ENCODE data around the gene TNFRSF21. TPM values are rescaled to one million over a fixed set of nuclear protein-coding genes. Genes with fewer than 3 reads are reported as not detected.

TNFRSF21 gene
- polyA plus RNA-seq, 3 donors = 0.43 to 0.86 (median 0.58) TPM

DNA sequence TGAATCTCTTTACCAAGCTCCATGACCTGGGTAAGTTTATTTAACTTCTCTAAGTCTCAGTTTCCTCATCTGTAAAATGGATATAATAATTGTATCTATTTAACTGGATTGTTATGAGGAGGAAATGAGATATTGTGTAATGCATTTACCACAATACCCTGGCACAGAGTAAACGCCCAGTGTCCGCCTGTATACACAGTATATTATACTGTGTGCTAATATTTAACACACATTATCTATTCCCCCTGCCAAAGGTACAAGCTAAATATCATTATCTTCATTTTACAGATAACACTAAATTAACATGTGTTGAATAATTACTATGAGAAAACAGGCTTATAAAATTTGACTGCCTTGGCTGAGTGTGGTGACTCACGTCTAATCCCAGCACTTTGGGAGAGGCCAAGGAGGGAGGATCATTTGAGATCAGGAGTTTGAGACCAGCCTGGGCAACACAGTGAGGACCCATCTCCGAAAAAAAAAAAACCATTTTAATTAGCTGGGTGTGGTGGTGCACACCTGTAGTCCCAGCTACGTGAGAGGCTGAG is 38.7 kb upstream of the TNFRSF21 start:
- H3K79me2 ChIP-seq (ENCODE audit: insufficient read depth, low read length) = no peaks in the 10 kb centered on the region
- peaks cover 0 to 4% of the 10 kb centered on the region in 2 donors for H3K9me3 ChIP-seq (replicated peaks in 1 of 2; ENCODE audit: control insufficient read depth in 1 of 2, insufficient read depth in 1 of 2, low read length in 2 of 2)
- Mint-ChIP-seq H3K4me3 (no peak overlapping the region), H3K9me3 (peaks cover 2 to 8% (median 6%) of the 10 kb centered on the region in 7 donors), H3K36me3 (no peaks in the 10 kb centered on the region), H3K27me3 (ENCODE audit: low read depth in 3 of 3) (peaks cover 0 to 1% (median 0%) of the 10 kb centered on the region in 3 donors), H3K4me1 (peaks cover 46% of the 10 kb centered on the region), H3K27ac (peak overlapping the region in 2 of 7 donors; percentile 18 to 45)
- H3K4me1 ChIP-seq (ENCODE audit: control insufficient read depth in 1 of 2, insufficient read depth in 2 of 2, low read length in 2 of 2) = peaks cover 35 to 40% of the 10 kb centered on the region in 2 donors
- H3K27me3 ChIP-seq (ENCODE audit: control insufficient read depth in 2 of 2, insufficient read depth in 2 of 2, low read length in 2 of 2) = no peaks in the 10 kb centered on the region
- no peak overlapping the region for H3K27ac ChIP-seq (ENCODE audit: low read depth in 1 of 2, low read length in 2 of 2)
- intact Hi-C loops (cut with micrococcal nuclease) = no loop called here
- no peaks in the 10 kb centered on the region for H4K20me1 ChIP-seq (ENCODE audit: insufficient read depth, low read length)
- no peaks in the 10 kb centered on the region for H3K36me3 ChIP-seq (replicated peaks in 1 of 2; ENCODE audit: control insufficient read depth in 1 of 2, insufficient read depth in 2 of 2, low read length in 2 of 2)
- TF ChIP-seq, protein P1, sequence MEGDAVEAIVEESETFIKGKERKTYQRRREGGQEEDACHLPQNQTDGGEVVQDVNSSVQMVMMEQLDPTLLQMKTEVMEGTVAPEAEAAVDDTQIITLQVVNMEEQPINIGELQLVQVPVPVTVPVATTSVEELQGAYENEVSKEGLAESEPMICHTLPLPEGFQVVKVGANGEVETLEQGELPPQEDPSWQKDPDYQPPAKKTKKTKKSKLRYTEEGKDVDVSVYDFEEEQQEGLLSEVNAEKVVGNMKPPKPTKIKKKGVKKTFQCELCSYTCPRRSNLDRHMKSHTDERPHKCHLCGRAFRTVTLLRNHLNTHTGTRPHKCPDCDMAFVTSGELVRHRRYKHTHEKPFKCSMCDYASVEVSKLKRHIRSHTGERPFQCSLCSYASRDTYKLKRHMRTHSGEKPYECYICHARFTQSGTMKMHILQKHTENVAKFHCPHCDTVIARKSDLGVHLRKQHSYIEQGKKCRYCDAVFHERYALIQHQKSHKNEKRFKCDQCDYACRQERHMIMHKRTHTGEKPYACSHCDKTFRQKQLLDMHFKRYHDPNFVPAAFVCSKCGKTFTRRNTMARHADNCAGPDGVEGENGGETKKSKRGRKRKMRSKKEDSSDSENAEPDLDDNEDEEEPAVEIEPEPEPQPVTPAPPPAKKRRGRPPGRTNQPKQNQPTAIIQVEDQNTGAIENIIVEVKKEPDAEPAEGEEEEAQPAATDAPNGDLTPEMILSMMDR (IDR thresholded peaks at IDR 0.05) = no peak
- 87% methylated on average over 2 of the region's 5 CpGs for WGBS (ENCODE audit: insufficient coverage)
- no peak overlapping the region for H2AFZ ChIP-seq (ENCODE audit: insufficient read depth, low read depth, low read length, poor library complexity, severe bottlenecking)
- H3K4me3 ChIP-seq (replicated peaks in 1 of 3; ENCODE audit: low read depth in 2 of 3, low read length in 3 of 3) = no peak overlapping the region
- DNase-seq = no peak
- H3K9ac ChIP-seq (ENCODE audit: insufficient read depth, low read length, poor library complexity, severe bottlenecking) = no peak overlapping the region
- no peak overlapping the region for H3K4me2 ChIP-seq (replicated peaks; ENCODE audit: extremely low read depth, low read length, poor library complexity, severe bottlenecking)

DNA sequence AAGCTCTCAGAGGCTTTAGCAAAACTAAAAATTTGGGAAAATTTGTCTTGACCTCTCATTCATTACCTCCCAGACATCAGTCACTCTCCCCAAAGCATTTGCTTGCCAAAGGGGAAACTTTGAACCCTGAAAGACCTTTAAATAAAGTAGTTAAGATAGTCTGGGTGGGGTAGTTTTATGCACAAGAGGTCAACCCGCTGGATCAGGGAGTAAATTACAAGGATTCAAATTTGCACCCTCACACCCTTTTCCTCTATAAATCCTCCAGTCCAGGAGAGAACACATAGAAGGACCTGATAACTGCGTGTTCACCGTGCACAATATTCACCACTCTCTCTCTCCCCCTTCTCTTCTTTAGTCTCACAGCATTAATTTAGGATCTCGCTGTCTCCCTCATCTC is 36.1 kb upstream of the TNFRSF21 start:
- DNase-seq = no peak
- H3K4me1 ChIP-seq (ENCODE audit: control insufficient read depth in 1 of 2, insufficient read depth in 2 of 2, low read length in 2 of 2) = peaks cover 15 to 22% of the 10 kb centered on the region in 2 donors
- H3K27me3 ChIP-seq (ENCODE audit: control insufficient read depth in 2 of 2, insufficient read depth in 2 of 2, low read length in 2 of 2) = no peaks in the 10 kb centered on the region
- H3K27ac ChIP-seq (ENCODE audit: low read depth in 1 of 2, low read length in 2 of 2) = no peak overlapping the region
- 96% methylated on average over 3 of the region's 4 CpGs for WGBS (ENCODE audit: insufficient coverage)
- no peak overlapping the region for H3K9ac ChIP-seq (ENCODE audit: insufficient read depth, low read length, poor library complexity, severe bottlenecking)
- H3K36me3 Mint-ChIP-seq = no peaks in the 10 kb centered on the region
- no peaks in the 10 kb centered on the region for H3K36me3 ChIP-seq (replicated peaks in 1 of 2; ENCODE audit: control insufficient read depth in 1 of 2, insufficient read depth in 2 of 2, low read length in 2 of 2)
- H3K27me3 Mint-ChIP-seq (ENCODE audit: low read depth in 3 of 3) = peaks cover 0 to 1% (median 0%) of the 10 kb centered on the region in 3 donors
- no peak overlapping the region for H2AFZ ChIP-seq (ENCODE audit: insufficient read depth, low read depth, low read length, poor library complexity, severe bottlenecking)
- H3K4me2 ChIP-seq (replicated peaks; ENCODE audit: extremely low read depth, low read length, poor library complexity, severe bottlenecking) = no peak overlapping the region
- H3K4me1 Mint-ChIP-seq = peaks cover 28% of the 10 kb centered on the region
- no peaks in the 10 kb centered on the region for H3K79me2 ChIP-seq (ENCODE audit: insufficient read depth, low read length)
- TF ChIP-seq, protein P1 (IDR thresholded peaks at IDR 0.05) = no peak
- H3K27ac Mint-ChIP-seq = no peak overlapping the region
- no peaks in the 10 kb centered on the region for H4K20me1 ChIP-seq (ENCODE audit: insufficient read depth, low read length)
- no peak overlapping the region for H3K4me3 Mint-ChIP-seq
- H3K9me3 Mint-ChIP-seq = peaks cover 0 to 4% (median 1%) of the 10 kb centered on the region in 7 donors
- H3K9me3 ChIP-seq (replicated peaks in 1 of 2; ENCODE audit: control insufficient read depth in 1 of 2, insufficient read depth in 1 of 2, low read length in 2 of 2) = peaks cover 0 to under 1% of the 10 kb centered on the region in 2 donors
- no peak overlapping the region for H3K4me3 ChIP-seq (replicated peaks in 1 of 3; ENCODE audit: low read depth in 2 of 3, low read length in 3 of 3)
- intact Hi-C loops (cut with micrococcal nuclease) = no loop called here
